Measurements from ENCODE around the gene SBNO2.
A peak's percentile ranks its signal among the peaks of the same experiment; 100 is the strongest.

Gene SBNO2

GRCh38 chr19:1159864-1160595 lies 14.0 kb downstream of the SBNO2 start:
- H3K9me3 ChIP-seq (ENCODE audit: control insufficient read depth in 2 of 2, low read length in 2 of 2): no peaks in the 10 kb centered on the region
- no peaks in the 10 kb centered on the region for H3K27me3 ChIP-seq (ENCODE audit: control insufficient read depth in 2 of 2, insufficient read depth in 2 of 2, low read length in 2 of 2)
- H3K4me1 ChIP-seq (ENCODE audit: control insufficient read depth in 2 of 2, insufficient read depth in 2 of 2, low read length in 2 of 2): peaks cover 7 to 10% of the 10 kb centered on the region in 2 donors
- peaks cover 0 to 4% of the 10 kb centered on the region in 2 donors for H3K36me3 ChIP-seq (ENCODE audit: control insufficient read depth in 2 of 2, insufficient read depth in 2 of 2, low read length in 2 of 2)
- no peak overlapping the region for H3K9ac ChIP-seq (ENCODE audit: low read depth in 1 of 2, low read length in 2 of 2)
- H3K4me3 ChIP-seq (ENCODE audit: low read length in 2 of 2): no peak overlapping the region
- no peak overlapping the region for H3K27ac ChIP-seq (ENCODE audit: low read depth in 2 of 2, low read length in 2 of 2)

GRCh38 chr19:1158885-1159448 lies 15.1 kb downstream of the SBNO2 start:
- no peak overlapping the region for H3K4me3 ChIP-seq (ENCODE audit: low read length in 2 of 2)
- no peaks in the 10 kb centered on the region for H3K9me3 ChIP-seq (ENCODE audit: control insufficient read depth in 2 of 2, low read length in 2 of 2)
- H3K9ac ChIP-seq (ENCODE audit: low read depth in 1 of 2, low read length in 2 of 2): no peak overlapping the region
- no peak overlapping the region for H3K27ac ChIP-seq (ENCODE audit: low read depth in 2 of 2, low read length in 2 of 2)
- peaks cover 14 to 15% of the 10 kb centered on the region in 2 donors for H3K4me1 ChIP-seq (ENCODE audit: control insufficient read depth in 2 of 2, insufficient read depth in 2 of 2, low read length in 2 of 2)
- no peaks in the 10 kb centered on the region for H3K27me3 ChIP-seq (ENCODE audit: control insufficient read depth in 2 of 2, insufficient read depth in 2 of 2, low read length in 2 of 2)
- peaks cover 0 to 4% of the 10 kb centered on the region in 2 donors for H3K36me3 ChIP-seq (ENCODE audit: control insufficient read depth in 2 of 2, insufficient read depth in 2 of 2, low read length in 2 of 2)

- no peak overlapping the region for H3K4me3 ChIP-seq (ENCODE audit: low read length in 2 of 2)
- H3K9me3 ChIP-seq (ENCODE audit: control insufficient read depth in 2 of 2, low read length in 2 of 2): no peaks in the 10 kb centered on the region
- no peak overlapping the region for H3K9ac ChIP-seq (ENCODE audit: low read depth in 1 of 2, low read length in 2 of 2)
- peaks cover 0 to 5% of the 10 kb centered on the region in 2 donors for H3K36me3 ChIP-seq (ENCODE audit: control insufficient read depth in 2 of 2, insufficient read depth in 2 of 2, low read length in 2 of 2)
- H3K4me1 ChIP-seq (ENCODE audit: control insufficient read depth in 2 of 2, insufficient read depth in 2 of 2, low read length in 2 of 2): peaks cover 14 to 15% of the 10 kb centered on the region in 2 donors
- no peaks in the 10 kb centered on the region for H3K27me3 ChIP-seq (ENCODE audit: control insufficient read depth in 2 of 2, insufficient read depth in 2 of 2, low read length in 2 of 2)
- no peak overlapping the region for H3K27ac ChIP-seq (ENCODE audit: low read depth in 2 of 2, low read length in 2 of 2)
These were observed 15.9 kb downstream of the SBNO2 start for GRCh38 chr19:1157931-1158884.

DNA sequence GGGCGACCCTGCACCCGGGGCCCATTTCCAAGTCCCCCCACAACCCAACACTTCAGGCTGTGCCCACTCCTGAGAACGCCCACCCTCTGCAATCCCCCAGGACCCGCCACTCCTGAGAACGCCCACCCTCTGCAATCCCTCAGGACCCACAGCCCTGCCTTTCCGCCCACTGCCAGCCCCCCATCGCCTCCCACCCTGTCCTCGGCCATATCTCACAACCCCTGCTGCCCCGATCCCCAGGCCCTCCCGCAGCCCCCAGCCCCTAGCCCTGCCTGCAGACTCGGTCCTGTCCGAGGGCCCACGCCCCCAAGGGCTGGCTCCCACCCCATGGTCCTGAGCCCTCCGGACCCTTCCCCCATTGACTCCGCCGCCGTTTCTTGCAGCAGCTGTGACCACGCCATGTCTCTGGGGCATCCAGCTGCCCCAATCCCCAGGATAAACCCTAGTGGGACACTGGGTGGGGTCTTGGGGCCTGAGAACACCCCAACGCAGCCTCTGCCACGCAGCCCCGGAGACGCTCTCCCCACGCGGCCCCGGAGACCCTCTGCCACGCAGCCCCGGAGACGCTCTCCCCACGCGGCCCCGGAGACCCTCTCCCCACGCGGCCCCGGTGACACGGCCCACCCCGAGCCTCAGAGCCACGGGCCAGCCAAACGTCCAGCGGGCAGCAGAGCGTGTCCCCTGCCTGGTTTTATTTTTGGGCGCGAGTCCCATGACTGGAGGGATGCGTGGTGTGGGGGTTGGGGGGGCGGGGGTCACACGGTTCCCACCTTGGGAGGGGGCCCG lies 17.0 kb downstream of the SBNO2 start:
- Histone ChIP-seq H3K9ac (ENCODE audit: low read depth in 1 of 2, low read length in 2 of 2) (no peak overlapping the region), H3K27ac (ENCODE audit: low read depth in 2 of 2, low read length in 2 of 2) (no peak overlapping the region), H3K9me3 (ENCODE audit: control insufficient read depth in 2 of 2, low read length in 2 of 2) (no peaks in the 10 kb centered on the region), H3K4me1 (ENCODE audit: control insufficient read depth in 2 of 2, insufficient read depth in 2 of 2, low read length in 2 of 2) (peaks cover 14 to 15% of the 10 kb centered on the region in 2 donors), H3K27me3 (ENCODE audit: control insufficient read depth in 2 of 2, insufficient read depth in 2 of 2, low read length in 2 of 2) (no peaks in the 10 kb centered on the region), H3K36me3 (ENCODE audit: control insufficient read depth in 2 of 2, insufficient read depth in 2 of 2, low read length in 2 of 2) (peaks cover 8 to 10% of the 10 kb centered on the region in 2 donors), H3K4me3 (ENCODE audit: low read length in 2 of 2) (no peak overlapping the region)

GRCh38 chr19:1156305-1156801 lies 17.7 kb downstream of the SBNO2 start:
- H3K9ac ChIP-seq (ENCODE audit: low read depth in 1 of 2, low read length in 2 of 2): no peak overlapping the region
- H3K27me3 ChIP-seq (ENCODE audit: control insufficient read depth in 2 of 2, insufficient read depth in 2 of 2, low read length in 2 of 2): no peaks in the 10 kb centered on the region
- H3K4me1 ChIP-seq (ENCODE audit: control insufficient read depth in 2 of 2, insufficient read depth in 2 of 2, low read length in 2 of 2): peaks cover 14 to 15% of the 10 kb centered on the region in 2 donors
- no peaks in the 10 kb centered on the region for H3K9me3 ChIP-seq (ENCODE audit: control insufficient read depth in 2 of 2, low read length in 2 of 2)
- H3K36me3 ChIP-seq (ENCODE audit: control insufficient read depth in 2 of 2, insufficient read depth in 2 of 2, low read length in 2 of 2): peaks cover 11 to 14% of the 10 kb centered on the region in 2 donors
- H3K27ac ChIP-seq (ENCODE audit: low read depth in 2 of 2, low read length in 2 of 2): no peak overlapping the region
- no peak overlapping the region for H3K4me3 ChIP-seq (ENCODE audit: low read length in 2 of 2)

DNA sequence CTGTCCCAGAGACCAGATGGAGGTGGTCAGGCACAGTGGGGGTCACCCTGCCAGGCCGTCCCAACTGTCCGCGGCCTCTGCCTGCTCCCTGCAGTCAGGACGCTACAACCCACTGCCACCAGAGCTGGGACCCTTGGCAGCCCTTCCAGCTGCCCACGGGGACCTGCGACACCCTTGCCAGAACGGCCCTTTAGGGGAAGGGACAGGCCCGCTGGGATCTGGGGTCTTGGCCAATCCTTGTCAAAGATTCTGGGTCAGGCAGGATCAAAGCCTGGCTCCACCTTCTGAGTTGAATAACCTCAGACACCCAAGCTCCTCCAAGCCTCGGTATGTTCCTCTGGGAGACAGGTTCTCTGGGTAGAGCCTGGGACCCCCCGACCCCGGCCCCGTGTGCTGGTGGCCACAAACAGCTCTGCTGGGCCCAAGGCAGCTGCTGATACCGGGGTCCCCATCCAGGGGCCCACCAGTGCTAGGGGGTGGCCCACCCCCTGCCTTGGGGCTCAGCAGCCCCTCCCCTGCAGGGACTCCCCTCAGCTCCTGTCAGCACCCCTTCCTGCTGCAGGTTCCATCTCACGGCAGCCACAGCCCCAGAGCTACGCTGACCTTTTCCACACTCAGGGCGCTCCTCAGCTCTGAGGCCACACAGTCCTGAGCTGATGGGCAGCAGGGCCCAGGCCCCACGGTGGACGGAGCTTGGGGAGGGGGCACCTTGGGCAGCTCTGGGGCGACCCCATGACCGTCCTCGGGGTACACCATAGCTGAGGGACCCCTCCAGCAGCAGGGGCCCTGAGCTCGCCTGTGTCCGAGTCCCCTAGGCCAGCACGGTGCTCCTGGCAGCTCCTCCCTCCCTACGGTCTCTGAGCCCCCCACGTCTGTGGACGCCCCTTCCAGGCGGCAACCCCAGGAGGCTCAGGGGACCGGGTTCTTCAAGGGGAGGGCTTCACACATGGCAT lies 18.4 kb downstream of the SBNO2 start:
- H3K36me3 ChIP-seq (ENCODE audit: control insufficient read depth in 2 of 2, insufficient read depth in 2 of 2, low read length in 2 of 2): peaks cover 11 to 14% of the 10 kb centered on the region in 2 donors
- peak overlapping the region; percentile 67 to 81 for H3K27ac ChIP-seq (ENCODE audit: low read depth in 2 of 2, low read length in 2 of 2)
- H3K4me1 ChIP-seq (ENCODE audit: control insufficient read depth in 2 of 2, insufficient read depth in 2 of 2, low read length in 2 of 2): peaks cover 14 to 15% of the 10 kb centered on the region in 2 donors
- H3K9ac ChIP-seq (ENCODE audit: low read depth in 1 of 2, low read length in 2 of 2): peak overlapping the region; percentile 2 to 52
- no peaks in the 10 kb centered on the region for H3K9me3 ChIP-seq (ENCODE audit: control insufficient read depth in 2 of 2, low read length in 2 of 2)
- no peaks in the 10 kb centered on the region for H3K27me3 ChIP-seq (ENCODE audit: control insufficient read depth in 2 of 2, insufficient read depth in 2 of 2, low read length in 2 of 2)
- no peak overlapping the region for H3K4me3 ChIP-seq (ENCODE audit: low read length in 2 of 2)

DNA sequence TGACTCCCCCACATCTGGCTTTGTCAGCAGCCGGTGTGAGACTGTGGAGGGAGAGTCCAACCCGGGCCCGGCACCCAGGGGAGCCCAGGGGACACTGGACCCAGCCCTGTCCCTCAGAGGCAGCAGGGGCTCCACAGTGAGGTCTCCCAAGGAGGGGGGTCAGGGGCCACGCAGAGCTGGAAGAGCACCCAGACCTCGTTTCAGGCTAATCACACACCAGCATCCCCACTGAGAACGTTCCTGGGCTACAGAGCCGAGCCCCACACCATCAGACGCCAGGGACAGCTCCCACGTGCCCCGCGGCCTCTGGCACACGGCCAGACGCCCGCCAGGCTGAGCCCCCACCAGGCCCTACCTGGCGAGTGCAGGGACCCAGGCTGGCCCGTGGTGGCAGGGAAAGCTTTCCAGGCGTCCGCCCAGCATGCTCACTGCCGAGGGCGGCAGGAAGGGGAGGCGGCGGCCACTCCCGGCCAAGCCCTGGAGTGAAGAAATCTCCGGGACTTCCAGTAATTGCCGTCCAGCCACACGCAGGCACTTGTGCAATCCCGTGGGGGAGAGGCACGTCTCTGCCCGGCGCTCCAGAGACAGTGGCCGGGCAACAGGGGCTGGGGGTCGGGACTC lies 19.2 kb downstream of the SBNO2 start:
- H3K27me3 ChIP-seq (ENCODE audit: control insufficient read depth in 2 of 2, insufficient read depth in 2 of 2, low read length in 2 of 2): no peaks in the 10 kb centered on the region
- H3K9me3 ChIP-seq (ENCODE audit: control insufficient read depth in 2 of 2, low read length in 2 of 2): no peaks in the 10 kb centered on the region
- peak overlapping the region; percentile 52 for H3K9ac ChIP-seq (ENCODE audit: low read depth in 1 of 2, low read length in 2 of 2)
- H3K4me3 ChIP-seq (ENCODE audit: low read length in 2 of 2): no peak overlapping the region
- peak overlapping the region; percentile 67 to 81 for H3K27ac ChIP-seq (ENCODE audit: low read depth in 2 of 2, low read length in 2 of 2)
- peaks cover 14 to 15% of the 10 kb centered on the region in 2 donors for H3K4me1 ChIP-seq (ENCODE audit: control insufficient read depth in 2 of 2, insufficient read depth in 2 of 2, low read length in 2 of 2)
- H3K36me3 ChIP-seq (ENCODE audit: control insufficient read depth in 2 of 2, insufficient read depth in 2 of 2, low read length in 2 of 2): peaks cover 11 to 18% of the 10 kb centered on the region in 2 donors

GRCh38 chr19:1153891-1154730 lies 20.0 kb downstream of the SBNO2 start:
- no peaks in the 10 kb centered on the region for H3K27me3 ChIP-seq (ENCODE audit: control insufficient read depth in 2 of 2, insufficient read depth in 2 of 2, low read length in 2 of 2)
- no peak overlapping the region for H3K4me3 ChIP-seq (ENCODE audit: low read length in 2 of 2)
- H3K27ac ChIP-seq (ENCODE audit: low read depth in 2 of 2, low read length in 2 of 2): peak overlapping the region in 1 of 2 donors; percentile 81
- H3K4me1 ChIP-seq (ENCODE audit: control insufficient read depth in 2 of 2, insufficient read depth in 2 of 2, low read length in 2 of 2): peaks cover 14 to 15% of the 10 kb centered on the region in 2 donors
- H3K36me3 ChIP-seq (ENCODE audit: control insufficient read depth in 2 of 2, insufficient read depth in 2 of 2, low read length in 2 of 2): peaks cover 11 to 20% of the 10 kb centered on the region in 2 donors
- no peaks in the 10 kb centered on the region for H3K9me3 ChIP-seq (ENCODE audit: control insufficient read depth in 2 of 2, low read length in 2 of 2)
- peak overlapping the region; percentile 52 for H3K9ac ChIP-seq (ENCODE audit: low read depth in 1 of 2, low read length in 2 of 2)

All from mucosa of rectum (tissue), 2 donors.